ENCODE results near the gene UPF1.

Gene UPF1

DNA sequence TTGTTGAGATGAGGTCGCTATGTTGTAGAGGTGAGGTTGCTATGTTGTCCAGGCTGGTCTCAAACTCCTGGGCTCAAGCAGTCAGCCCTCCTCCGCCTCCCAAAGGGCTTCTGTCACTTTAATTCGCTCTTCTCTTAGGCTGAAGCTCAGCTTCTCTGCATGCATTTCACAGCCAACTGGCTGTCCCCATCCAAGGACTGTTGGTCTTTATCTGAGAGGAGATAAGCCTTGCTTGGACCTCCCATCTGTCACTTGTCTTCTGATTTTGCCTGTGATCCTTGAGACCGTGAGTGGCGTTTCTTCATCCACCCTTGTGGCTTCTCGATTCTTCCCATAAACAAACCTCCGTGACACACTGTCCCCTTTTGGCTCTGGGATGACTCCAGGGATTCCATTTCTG, 39.8 kb downstream of the UPF1 start:
- no peak for DNase-seq (ENCODE audit: low read depth, low spot score)

DNA sequence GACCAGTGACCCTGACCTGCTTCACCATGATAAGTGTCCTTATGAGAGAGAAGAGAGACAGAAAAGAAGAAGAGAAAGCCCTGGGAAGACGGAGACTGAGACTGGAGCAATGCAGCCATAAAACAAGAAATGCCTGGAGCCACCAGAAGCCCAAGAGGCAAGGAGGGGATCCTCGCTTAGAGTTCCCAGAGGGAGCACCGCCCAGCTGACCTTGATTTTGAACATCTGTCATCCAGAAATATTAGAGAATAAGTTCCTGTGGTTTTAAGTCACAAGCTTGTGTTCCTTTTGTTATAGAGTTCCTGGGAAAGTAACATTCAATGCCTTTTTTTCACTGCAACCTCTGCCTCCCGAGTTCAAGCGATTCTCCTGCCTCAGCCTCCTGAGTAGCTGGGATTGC, 44.0 kb downstream of the UPF1 start:
- no peak for DNase-seq (ENCODE audit: low read depth, low spot score)

DNA sequence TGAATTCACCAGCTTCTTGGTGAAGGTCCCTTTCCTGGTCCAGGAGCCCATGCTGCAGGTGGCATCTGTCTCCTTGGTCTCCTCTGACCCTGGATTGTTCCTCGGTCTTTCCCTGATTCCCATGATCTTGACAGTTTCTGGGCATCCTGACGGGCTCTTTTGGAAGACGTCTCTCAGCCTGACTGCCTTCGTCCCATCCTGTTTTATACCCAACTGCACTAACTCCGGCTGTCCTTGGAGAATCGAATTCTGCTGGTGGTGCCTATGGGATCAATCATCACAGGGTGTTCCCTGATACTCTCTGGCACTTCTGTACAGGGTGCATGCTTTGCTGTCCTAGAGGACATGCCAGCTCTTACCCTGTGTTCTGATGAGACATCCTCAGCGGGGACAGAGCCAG, 45.1 kb downstream of the UPF1 start:
- no peak for DNase-seq (ENCODE audit: low read depth, low spot score)

DNA sequence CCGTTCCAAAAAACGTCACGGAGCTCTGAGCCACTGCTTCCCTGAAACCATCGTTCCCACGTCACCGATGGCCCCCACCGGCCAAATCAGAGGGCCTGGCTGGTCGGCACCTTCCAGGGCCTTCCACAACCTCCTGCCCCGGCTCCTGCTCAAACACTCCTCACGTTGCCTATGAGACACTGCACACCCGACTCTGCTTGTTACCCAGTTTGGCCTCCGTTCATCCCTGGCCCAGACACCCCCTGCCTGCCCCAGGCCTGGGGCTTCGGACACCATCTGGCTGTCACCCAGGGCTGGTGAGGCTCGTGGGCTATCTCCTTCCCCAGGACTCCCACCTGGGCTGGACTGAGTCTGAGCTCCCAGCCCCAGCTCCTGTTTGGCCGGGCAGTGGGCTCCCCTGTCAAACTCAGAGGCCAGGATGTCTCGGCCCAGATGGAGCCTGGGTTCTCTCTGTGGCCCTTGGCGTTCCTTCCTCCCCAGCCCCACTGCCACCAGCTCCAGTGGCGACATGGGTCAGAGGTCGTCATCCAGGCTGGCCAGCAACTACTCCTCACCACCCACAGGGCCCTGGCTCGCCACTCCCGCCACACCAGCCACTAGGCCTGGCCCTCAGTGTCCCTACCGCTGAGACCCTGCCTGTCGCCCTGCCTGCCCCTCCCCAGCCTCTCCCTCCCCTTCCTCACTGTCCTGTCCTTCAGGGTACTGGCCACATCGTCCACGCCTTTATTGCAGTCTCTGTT, 46.5 kb downstream of the UPF1 start:
- DNase-seq (ENCODE audit: low read depth, low spot score) = no peak

DNA sequence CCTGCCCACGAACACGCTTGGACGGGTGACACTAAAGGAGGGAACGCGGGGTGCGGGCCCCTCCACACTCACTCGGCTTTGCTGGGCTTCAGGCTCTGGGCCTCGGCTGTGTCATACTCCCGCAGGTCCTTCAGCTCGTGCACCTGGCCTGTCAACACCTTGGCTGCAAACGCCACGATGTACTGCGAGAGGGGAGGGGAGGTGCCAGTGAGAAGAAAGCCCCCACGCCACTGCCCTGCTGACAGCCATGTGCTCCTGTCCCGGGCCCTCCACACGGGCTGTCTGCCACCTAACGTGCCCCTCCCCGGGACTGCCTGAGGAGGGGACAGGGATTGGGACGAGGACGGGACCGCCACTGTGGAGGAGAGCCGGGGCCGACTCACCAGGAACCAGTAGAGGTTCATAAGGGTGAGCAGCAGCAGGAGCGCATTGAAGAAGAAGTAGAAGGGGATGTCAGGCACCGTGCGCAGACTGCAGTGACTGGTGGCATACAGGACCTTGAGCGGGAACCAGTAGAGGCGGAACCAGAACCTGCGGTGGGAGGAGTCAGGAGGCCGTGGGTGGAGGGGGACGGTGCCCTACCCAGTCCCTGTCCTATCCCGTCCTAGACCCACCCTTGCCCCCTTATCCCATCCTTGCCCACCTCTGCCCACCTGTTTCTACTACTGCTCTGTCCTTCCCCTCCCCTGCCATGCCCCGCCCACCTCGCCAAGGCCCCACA, 47.3 kb downstream of the UPF1 start:
- DNase-seq (ENCODE audit: low read depth, low spot score) = no peak

DNA sequence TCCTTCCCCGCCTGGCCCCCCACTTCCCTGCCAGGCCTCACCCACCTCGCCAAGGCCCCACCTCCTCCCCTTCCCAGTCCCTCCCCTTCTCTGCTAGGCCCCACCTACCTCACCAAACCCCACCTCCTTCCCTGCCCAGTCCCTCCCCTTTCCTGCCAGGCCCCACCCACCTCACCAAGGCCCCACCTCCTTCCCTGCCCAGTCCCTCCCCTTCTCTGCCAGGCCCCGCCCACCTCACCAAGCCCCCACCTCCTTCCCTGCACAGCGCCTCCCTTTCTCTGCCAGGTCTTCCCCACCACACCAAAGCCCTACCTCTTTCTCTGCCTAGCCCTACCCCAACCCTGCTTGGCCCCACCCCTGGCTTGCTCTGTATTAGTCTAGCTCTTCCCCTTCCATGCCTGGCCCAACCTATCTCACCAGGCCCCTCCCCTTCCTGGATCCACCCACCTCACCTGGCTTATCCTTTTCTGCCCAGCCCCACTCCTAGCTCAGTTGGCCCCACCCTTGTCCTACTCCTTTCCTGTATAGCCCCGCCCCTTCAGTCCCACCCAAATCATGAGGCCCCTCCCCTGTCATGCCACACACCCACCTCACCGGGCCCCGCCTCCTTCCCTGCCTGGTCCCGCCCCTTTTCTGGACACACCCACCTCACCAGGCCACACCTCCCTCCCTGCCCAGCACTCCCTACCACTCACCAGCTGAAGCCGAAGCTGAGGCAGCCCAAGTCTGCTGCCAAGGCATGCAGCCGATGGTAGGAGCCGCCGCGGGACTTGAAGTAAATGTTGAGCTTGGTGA, 48.0 kb downstream of the UPF1 start:
- no peak for DNase-seq (ENCODE audit: low read depth, low spot score)

DNA sequence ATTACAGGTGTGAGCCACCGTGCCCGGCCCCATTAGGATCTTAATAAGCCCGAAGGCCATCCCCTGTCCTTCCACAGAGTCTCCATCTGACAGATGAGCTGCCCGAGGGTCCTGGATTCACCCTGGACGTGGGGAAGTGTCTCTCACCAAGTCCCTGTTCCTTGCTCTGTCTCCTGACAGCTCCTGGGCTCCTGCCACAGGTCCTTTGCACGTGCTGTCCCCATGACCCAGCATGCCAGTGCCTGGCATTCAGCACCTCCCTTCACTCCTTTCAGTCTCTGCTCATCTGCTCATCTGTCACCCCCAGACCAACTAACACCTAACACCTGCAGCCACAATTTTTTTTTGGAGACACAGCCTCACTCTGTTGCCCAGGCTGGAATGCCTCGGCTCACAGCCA, 49.7 kb downstream of the UPF1 start:
- DNase-seq (ENCODE audit: low read depth, low spot score) = no peak

DNA sequence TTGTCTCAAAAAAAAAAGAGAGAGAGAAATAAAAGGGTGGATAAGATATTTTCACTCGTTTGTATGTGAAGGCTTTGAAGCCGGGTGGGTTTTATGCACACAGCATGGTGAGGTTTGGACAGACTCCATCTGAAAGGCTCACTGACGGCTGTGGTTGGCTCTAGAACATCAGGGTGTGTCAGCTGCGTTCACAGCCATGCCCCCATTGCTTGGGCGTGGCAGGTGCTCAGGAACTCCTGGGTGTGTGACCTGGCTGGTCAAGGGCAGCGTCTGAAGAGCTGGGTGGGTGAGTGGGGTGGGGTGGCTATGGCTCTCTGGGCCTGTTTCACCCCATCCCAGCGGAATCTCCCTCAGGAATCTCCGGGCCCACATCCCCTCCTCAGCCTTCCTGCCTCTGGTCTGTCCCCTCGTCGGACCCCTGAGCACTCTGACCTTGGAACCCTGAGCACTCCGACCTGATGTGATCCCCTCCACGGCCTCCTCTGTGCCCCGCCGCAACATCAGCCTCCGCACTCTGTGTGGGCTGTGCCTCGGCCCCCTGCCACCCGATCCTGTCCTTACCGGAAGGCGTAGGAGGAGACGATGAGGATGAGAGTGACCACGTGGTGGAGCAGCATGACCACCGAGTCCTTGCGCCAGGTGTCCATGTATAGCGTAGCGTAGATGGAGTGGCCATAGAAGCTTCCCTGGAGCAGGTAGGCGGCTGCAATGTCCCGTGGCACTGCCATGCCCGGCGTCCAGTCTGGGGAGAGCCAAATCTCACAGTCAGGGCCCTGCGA, 52.0 kb downstream of the UPF1 start:
- DNase-seq (ENCODE audit: low read depth, low spot score) = no peak

DNA sequence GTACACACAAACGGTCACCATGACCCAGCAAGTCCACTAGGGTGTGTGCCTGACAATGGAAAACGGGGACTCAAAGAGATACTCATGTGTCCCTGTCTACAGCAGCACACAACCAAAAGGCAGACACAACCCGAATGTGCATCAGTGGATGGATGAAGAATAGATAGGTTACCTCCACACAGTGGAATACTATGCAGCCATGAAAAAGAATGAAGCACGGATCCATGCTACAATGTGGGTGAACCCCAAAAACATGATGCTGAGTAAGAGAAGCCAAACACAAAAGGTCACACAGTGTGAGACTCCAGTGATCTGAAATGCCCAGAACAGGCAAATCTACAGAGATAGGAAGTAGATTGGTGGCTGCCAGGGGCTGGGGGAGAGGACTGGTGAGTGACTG, 55.2 kb downstream of the UPF1 start:
- DNase-seq (ENCODE audit: low read depth, low spot score) = no peak

DNA sequence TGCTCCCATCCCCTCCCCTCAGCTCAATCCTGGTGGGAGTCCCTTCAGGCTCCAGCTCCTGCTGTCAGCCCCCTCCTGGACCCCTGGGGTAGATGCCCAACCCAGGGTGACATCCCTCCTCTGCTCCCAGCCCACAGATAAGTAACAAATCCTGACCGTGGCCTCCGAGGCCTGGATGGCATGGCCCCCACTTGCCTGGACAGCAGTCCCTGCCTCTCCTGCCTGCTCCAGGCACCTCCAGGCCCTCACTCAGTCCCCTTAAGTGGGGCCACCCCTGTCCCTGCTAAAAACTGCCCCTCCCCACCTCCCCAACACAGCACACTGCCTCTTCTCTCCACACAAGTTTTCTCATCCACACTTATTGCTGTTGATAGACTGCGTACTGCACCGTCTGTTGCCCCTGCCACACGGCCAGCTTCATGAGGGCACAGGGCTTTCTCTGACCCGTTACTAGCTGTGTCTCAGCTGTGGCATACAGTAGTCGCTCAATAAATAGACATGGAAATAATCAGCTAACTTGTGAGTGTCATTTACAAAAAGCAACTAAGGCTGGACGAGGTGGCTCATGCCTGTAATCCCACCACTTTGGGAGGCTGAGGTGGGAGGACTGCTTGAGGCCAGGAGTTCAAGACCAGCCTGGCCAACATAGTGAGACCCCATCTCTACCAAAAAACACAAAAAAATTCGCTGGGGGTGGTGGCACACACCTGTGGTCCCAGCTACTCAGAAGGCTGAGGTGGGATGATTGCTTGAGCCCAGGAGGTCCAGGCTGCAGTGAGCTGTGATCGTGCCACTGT, 58.4 kb downstream of the UPF1 start:
- DNase-seq (ENCODE audit: low read depth, low spot score) = no peak

DNA sequence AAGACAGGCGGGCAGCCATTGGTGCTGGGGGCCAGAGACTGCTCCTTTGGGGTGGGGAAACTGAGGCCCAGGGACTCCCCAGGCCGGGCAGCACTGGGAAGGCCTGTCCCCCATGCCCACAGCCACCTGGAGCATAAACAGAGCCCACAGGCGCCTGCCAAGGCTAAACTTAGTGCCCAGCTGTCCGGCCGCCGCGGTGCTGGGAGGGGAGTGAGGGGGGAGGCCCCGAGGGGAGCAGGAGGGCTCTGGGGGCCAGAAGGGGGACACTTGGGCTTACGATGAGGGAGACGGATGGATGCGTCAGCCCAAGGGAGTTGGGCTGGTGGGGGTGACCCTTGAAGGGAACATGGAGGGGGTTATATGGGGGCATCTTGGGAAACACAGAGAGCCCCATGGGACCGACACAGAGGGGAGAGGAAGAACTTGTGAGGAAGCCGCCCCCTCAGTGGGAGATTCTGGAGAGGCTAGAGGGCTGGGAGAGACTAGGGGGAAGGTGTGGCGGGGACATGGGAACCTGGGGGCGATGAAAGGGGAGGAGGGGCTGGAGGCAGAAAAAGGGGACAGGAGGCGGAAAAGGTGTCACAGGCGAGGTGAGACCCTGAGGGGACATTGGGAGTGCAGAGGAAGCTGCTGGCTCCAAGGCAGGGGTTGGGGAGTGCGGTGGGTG, 62.0 kb downstream of the UPF1 start:
- no peak for DNase-seq (ENCODE audit: low read depth, low spot score)

DNA sequence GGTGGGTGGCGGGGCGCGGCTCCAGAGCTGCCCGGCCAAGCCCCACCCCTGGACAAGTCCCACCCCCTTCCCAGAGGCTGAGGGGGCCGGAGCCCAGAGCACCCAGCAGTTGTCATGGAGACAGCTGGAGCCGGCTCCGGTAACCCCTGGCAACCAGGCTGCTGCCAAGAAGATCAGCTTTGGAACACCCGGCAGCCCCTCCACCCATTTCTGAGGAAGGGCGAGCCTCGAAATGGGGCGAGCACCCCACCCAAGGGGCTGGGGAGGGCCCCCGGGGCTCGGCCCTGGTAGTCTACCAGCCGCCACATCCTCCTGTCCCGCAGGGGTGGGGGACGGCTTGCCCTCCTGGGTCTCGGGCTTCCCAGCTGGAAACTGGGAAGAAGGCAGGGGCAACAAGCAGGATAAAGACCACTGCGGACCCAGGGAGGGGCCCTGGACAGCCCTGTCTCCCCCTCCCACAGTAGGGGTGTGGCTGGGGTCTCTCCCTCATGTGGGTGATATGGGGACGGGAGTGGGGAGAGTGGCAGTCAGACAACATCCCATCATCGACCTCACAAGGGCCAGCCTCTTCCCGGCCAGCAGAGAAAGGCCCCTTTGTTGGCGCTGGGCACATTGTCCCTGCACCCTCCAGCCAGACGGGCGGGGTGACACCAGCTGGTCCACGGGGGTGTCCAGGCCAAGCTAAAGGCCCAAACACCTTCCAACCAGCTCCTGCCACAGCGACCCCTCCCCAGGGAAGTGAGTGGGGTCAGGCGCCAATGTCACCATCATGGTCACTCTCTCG, 62.7 kb downstream of the UPF1 start:
- DNase-seq (ENCODE audit: low read depth, low spot score) = no peak

DNA sequence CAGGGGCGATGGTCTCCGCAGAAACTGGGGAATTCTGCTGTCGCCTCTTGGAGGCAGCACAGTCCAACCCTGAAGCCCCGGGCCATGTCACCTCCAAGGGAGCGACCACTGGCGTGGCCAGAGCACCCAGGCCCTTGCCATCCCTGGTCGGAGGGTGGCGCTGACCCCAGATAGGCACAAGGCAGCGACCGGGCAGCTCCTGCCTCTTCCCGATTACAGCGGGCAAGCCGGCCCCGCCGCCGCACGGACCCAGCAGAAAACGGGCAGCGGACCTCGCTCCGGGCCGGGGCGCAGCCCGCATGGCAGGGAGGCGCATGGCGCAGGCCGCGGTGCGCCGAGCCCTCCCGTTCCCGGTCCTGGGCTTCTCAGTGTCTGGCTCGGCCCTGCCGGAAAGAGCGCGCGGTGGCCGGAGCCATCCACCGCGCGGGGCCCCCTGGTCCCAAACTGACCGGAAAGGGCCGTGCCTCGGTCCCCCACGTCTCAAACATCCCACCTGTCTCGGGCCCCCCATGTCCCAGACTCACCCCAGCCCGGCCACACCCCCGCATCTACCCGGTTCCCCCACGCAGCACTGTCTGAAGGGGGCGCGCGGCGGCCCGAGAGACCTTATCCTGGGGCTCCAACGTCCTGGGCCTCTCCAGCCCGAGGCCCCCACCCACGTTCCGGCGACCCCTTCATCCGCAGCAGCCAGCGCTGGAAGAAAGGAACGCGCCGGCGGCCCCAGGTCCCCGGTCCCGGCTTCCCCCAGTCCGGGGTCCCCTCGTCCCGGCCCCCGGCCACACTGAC, 63.5 kb downstream of the UPF1 start:
- DNase-seq (ENCODE audit: low read depth, low spot score) = no peak

DNA sequence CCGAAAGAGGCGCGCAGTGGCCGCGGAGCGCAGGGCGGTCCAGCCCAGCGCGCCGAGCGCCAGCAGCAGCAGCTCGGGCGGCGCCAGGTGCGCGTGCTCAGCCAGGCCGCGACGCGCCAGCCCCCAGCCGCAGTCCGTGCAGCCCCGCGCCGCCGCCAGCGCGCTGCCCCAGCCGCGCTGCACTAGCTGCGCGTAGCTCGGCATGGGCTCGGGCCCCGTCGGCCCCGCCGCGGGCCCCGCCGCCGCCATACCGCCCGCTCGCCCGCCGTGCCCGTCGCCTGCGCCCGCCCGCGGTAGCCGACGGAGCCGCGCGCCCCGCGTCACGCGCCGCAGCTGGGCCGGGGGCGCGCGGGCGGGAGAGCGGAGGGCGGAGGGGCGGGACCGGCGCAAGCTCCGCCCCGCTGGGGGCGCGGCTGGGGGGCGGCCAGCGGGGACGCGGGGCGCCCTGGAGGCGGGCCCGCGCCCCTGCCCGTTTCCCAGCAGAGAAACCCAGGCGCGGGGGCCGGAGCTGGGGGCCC, 64.1 kb downstream of the UPF1 start, which contains the start of gene CERS1:
TSS of gene CERS1 (minus strand) at position 335 of the 518 bp plus-strand sequence. CDS start at position 249, 86 bp downstream.
- no peak for DNase-seq (ENCODE audit: low read depth, low spot score)

DNA sequence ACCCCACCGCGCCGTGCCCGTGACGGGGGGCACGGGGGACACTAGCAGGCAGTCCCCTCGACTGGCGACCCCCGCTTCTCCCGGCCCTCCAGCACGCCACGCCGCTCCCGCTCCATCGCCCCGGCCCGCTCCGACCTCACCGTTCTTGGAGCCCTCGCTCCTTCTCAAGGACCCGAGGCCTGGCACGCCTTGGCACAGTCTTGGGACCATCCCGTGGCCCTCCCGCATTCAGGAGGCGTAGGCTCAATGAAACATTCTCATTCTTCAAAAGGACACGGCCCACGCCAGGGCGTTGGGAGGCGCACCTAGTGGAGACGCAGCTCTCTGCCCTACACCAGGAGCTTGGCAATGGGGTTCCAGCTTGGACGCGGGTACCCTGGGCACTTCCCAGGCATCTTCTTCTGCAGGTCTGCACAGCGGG, 64.7 kb downstream of the UPF1 start:
- DNase-seq (ENCODE audit: low read depth, low spot score) = no peak

DNA sequence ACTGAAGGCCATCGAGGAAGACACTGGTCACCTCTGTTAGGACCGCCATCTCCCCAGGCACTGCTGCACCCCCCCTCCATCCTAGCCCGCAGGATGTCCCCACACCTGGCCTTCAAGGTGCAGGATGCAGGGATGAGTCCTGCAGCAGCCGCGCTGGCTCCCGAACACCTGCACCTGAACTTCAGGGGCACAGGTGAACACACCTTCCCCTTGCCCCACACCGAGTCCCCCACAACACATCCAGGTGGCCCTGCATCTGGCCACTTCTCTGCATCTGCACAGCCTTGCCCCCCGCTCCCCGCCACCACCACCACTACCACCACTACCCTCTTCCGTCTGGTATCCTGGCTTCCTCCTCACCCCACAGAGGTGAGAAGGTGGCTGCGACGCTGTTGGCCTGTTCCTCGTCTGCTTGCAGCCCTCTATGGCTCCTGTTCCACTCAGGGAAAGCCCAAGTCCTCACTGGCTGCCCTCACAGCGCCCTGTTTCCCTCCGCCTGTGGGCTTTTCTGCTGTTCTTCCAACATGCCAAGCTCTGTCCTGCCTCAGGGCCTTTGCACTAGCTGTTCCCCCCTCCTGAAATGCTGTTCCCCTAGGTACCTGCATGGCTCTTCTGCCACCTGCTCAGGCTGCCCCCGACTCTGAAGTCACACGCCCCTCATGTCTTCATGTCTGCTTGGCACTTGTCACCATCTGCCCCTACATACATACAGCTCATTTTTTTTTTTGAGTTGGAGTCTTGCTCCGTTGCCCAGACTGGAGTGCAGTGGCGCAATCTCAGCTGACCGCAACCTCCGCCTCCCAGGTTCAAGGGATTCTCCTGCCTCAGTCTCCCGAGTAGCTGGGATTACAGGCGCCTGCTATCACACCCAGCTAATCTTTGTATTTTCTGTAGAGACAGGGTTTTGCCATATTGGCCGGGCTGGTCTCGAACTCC, 65.6 kb downstream of the UPF1 start:
- no peak for DNase-seq (ENCODE audit: low read depth, low spot score)

DNA sequence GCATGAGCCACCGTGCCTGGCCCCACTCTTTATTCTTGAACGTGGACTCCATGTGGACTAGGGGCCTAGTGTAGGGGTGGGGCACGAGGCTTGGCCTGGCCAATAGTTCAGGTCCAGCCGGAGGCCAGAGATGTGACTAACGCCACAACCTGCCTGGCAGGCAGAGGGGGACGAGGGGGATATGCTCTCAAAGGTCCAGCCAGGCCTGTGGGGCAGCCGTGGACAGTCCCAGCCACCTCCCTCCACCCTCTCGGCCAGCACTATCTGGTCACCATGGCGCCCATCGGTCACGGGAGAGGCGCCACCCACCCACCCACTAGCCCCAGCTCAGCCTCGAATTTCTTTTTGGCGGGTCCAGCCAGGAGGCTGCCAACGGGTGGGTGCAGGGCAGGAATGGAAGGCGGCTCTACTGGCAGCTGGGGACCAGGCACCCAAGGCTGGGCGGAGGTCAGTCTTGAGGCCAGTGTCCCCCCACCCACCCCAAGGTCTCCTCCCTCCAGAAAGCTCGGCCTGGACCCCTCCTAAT, 66.4 kb downstream of the UPF1 start:
- DNase-seq (ENCODE audit: low read depth, low spot score) = no peak
